Osteocyte (in vitro differentiated cells): ENCODE measurements around the gene GOLGA6C. TPM values are rescaled to one million over a fixed set of nuclear protein-coding genes. Genes with fewer than 3 reads are reported as not detected.

ENCODE experiments used
- DNase-seq: peaks from one replicate; pipeline ENCODE4 v3.0.0; 2021; ENCODE audit warnings: mixed read lengths; ENCODE audit not compliant: unreplicated experiment; ENCODE audit errors: extremely low spot score
- H3K27ac Mint-ChIP-seq: one replicate; pipeline ENCODE4 v1.8.0; 2021; ENCODE audit warnings: mild to moderate bottlenecking, mixed read lengths; ENCODE audit not compliant: unreplicated experiment
- H3K27me3 Mint-ChIP-seq: one replicate; pipeline ENCODE4 v1.8.0; 2021; ENCODE audit warnings: mixed read lengths; ENCODE audit not compliant: unreplicated experiment
- H3K36me3 Mint-ChIP-seq: one replicate; pipeline ENCODE4 v1.8.0; 2021; ENCODE audit warnings: mixed read lengths; ENCODE audit not compliant: unreplicated experiment
- H3K4me1 Mint-ChIP-seq: one replicate; pipeline ENCODE4 v1.8.0; 2021; ENCODE audit warnings: mixed read lengths; ENCODE audit not compliant: unreplicated experiment
- H3K4me3 Mint-ChIP-seq: one replicate; pipeline ENCODE4 v1.8.0; 2021; ENCODE audit warnings: mild to moderate bottlenecking, moderate library complexity, mixed read lengths; ENCODE audit not compliant: unreplicated experiment
- H3K9me3 Mint-ChIP-seq: one replicate; pipeline ENCODE4 v1.8.0; 2021; ENCODE audit warnings: mixed read lengths; ENCODE audit not compliant: unreplicated experiment
- total RNA-seq: library from RNA; stranded (reverse); gene quantifications from 2 replicates; pipeline ENCODE4 v1.2.1, GENCODE V29; 2021
- TF ChIP-seq, protein P1 (sequence below): fragments of 200-600 bp; sonication (generic); IDR thresholded peaks from 2 replicates; pipeline ENCODE4 v1.5.0; 2021; ENCODE audit warnings: antibody characterized with exemption, mild to moderate bottlenecking, moderate library complexity

The GOLGA6C gene
- total RNA-seq, 1 donor from 2014 or later: not detected

DNA sequence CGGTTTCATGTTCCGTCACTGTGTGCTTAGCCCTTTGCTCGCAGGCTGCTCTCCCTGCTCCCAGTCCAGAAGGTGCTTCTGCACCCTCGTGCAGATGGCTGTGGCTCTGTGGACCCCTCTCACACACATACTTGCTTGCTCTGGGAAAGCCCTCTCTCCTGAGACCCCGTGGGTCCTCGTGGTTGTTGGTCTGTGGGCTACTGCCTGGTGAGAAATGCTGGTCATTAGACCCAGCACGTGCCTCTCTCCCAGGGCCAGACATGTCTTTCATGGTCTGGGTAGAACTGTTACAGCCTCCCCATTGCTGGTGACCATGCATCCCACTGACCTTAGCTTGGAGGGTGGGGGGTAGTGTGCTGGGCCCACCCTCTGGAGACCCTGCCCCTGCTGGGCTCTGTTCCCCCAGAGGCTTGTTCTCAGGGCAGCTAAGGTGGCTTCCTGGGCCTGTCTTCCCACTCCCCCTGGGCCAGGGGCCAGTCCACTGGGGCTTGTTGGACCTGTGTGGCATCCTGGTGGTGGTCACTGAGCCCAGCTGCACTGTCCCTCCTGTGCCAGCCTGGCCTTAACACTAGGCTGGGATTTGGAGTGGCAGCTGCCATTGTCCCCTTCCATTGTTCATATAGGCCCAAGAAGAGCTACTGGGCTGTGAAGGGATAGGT, 45.8 kb upstream of the GOLGA6C start:
- Mint-ChIP-seq H3K27me3 (no peaks in the 10 kb centered on the region), H3K4me1 (peaks cover 13% of the 10 kb centered on the region), H3K36me3 (peaks cover 16% of the 10 kb centered on the region), H3K27ac (no peak overlapping the region), H3K4me3 (no peak overlapping the region), H3K9me3 (no peaks in the 10 kb centered on the region)
- DNase-seq: no peak
- TF ChIP-seq, protein P1, sequence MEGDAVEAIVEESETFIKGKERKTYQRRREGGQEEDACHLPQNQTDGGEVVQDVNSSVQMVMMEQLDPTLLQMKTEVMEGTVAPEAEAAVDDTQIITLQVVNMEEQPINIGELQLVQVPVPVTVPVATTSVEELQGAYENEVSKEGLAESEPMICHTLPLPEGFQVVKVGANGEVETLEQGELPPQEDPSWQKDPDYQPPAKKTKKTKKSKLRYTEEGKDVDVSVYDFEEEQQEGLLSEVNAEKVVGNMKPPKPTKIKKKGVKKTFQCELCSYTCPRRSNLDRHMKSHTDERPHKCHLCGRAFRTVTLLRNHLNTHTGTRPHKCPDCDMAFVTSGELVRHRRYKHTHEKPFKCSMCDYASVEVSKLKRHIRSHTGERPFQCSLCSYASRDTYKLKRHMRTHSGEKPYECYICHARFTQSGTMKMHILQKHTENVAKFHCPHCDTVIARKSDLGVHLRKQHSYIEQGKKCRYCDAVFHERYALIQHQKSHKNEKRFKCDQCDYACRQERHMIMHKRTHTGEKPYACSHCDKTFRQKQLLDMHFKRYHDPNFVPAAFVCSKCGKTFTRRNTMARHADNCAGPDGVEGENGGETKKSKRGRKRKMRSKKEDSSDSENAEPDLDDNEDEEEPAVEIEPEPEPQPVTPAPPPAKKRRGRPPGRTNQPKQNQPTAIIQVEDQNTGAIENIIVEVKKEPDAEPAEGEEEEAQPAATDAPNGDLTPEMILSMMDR: no peak

DNA sequence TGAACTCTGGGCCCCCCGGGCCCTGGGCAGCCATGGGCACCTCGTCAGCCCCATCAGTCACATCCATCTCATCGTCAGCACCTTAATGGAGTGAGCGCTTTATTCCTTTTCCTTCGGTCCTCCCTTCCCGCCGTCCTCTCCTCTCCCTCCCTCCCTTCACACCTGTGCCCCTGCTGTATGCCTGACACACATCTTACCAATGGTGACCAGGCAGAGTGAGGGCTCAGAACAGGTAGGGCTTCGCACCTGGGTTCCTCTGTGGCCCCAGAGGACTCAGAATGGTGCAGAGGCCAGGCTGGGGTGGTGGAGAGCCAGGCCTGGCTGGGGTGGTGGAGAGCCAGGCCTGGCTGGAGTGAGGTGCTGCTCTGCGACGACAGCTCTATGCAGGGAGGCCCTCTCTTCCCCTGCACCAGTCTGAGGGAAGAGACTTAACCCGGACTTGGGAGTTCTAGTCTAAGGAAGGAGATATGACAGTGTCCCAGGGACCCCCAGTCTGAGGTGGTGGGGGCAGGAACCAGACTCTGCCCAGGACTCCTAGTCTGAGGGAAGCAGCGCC, 44.8 kb upstream of the GOLGA6C start:
- no peak overlapping the region for H3K4me3 Mint-ChIP-seq
- no peaks in the 10 kb centered on the region for H3K27me3 Mint-ChIP-seq
- H3K4me1 Mint-ChIP-seq: peaks cover 8% of the 10 kb centered on the region
- no peaks in the 10 kb centered on the region for H3K9me3 Mint-ChIP-seq
- no peak overlapping the region for H3K27ac Mint-ChIP-seq
- TF ChIP-seq, protein P1: no peak
- DNase-seq: no peak
- H3K36me3 Mint-ChIP-seq: peaks cover 14% of the 10 kb centered on the region

DNA sequence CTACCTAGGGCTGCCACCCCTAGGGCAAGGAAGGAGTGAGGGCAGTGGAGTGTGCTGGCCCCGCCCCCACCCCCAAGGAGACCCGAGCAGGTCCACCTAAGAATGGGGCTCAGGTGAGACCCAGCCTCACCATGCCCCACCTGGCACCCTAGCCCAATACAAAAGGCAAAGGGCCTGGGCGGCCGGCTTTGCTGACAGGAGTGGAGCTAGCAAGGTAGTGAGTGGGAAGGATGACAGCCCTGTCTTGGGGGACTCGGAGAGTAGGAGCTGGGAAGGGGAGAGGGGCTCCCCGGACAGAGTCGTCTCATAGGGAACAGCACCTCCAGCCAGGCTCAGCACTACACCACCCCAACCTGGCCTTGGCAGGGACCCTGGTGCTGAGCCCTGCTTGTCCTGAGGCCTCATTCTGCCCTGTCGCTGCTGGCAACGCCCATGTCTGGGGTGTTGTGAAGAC, 44.3 kb upstream of the GOLGA6C start:
- DNase-seq: no peak
- Mint-ChIP-seq H3K9me3 (no peaks in the 10 kb centered on the region), H3K4me3 (no peak overlapping the region), H3K4me1 (peaks cover 8% of the 10 kb centered on the region), H3K27me3 (no peaks in the 10 kb centered on the region), H3K27ac (no peak overlapping the region), H3K36me3 (peaks cover 14% of the 10 kb centered on the region)
- TF ChIP-seq, protein P1: no peak

DNA sequence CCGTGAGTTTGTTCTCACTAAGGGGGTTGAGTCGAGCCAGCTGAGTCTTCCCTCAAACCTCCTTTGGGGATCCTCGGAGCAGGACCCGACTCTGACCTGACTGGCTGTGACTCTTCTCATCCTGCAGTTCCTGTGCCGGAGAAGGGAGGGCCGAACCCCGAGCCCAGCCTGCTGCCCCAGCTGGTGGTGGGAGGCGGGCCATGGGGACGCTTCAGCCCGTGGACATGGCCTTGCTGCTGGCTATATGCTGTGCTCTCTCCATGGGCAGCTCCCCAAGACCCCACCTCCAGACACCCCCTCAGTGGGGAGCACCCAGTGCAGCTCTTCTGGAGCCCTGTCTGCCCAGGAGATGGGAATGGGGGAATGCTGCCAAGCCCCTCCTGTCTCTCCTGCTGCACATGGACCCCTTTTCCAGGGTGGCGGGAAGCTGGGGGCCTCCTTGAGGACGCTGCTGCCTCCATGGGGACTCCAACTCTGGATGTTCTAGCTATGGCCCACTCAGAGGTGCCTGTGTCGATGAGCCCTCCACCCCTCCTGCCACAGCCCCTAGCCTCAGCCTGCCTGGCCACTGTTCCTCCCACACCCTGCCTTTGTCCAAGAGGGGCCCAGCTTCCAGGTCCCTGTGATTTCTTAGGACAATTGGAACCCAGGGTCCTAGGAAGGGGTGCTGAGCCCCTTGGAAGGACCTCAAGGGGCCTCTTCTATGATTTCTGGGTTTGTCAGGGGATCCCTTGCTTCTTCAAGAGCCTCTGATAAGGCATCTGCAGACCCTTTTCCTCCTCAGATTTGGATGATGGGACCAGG, 43.6 kb upstream of the GOLGA6C start:
- Mint-ChIP-seq H3K27me3 (no peaks in the 10 kb centered on the region), H3K4me3 (no peak overlapping the region), H3K9me3 (no peaks in the 10 kb centered on the region), H3K36me3 (peaks cover 10% of the 10 kb centered on the region), H3K4me1 (peaks cover 4% of the 10 kb centered on the region), H3K27ac (no peak overlapping the region)
- TF ChIP-seq, protein P1: no peak
- DNase-seq: no peak
